Measurements from ENCODE around the gene FKBP8.

FKBP8 gene

DNA sequence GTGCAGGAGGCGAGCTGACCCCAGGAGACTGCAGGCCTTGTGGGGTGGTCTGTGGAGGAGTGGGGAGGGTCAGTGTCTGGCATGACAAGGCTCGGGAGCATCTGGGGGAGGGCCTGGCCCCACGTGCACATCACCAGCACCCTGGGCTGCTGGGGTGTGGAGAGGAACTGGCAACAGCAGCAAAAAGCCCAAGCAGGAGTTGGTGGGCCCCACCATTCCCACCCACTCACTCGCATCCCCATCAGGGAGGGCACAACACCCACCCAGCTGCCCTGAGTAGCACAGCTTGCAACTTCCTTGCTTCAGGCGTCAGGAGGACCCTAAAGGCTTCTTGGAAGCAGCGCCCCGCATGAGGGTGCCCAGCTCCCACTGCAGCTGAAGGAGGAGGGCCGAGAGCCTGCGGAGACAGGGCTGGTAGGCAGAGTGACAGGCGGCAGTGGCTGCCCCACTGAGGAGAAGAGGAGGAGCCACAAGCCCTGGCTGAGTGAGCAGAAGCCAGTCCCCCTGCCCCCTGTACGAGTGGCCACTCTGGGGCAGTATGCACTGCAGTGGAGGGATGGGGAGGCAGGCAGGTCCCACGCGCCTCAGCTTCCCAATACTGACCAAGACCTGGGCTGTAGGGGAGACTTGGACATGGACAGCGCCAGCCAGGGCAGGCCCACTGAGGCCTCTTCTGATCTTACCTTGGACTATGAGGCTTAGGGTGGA is 48.0 kb downstream of the FKBP8 start:
- TF ChIP-seq, protein P1, sequence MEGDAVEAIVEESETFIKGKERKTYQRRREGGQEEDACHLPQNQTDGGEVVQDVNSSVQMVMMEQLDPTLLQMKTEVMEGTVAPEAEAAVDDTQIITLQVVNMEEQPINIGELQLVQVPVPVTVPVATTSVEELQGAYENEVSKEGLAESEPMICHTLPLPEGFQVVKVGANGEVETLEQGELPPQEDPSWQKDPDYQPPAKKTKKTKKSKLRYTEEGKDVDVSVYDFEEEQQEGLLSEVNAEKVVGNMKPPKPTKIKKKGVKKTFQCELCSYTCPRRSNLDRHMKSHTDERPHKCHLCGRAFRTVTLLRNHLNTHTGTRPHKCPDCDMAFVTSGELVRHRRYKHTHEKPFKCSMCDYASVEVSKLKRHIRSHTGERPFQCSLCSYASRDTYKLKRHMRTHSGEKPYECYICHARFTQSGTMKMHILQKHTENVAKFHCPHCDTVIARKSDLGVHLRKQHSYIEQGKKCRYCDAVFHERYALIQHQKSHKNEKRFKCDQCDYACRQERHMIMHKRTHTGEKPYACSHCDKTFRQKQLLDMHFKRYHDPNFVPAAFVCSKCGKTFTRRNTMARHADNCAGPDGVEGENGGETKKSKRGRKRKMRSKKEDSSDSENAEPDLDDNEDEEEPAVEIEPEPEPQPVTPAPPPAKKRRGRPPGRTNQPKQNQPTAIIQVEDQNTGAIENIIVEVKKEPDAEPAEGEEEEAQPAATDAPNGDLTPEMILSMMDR (IDR thresholded peaks at IDR 0.05; ENCODE audit: insufficient read depth, missing control alignments) = no peak
- FAIRE-seq (no peak), DNase-seq (ENCODE audit: insufficient read length, low spot score) (no peak)

GRCh38 chr19:18494267-18494607 is 49.1 kb downstream of the FKBP8 start:
- TF ChIP-seq, protein P1 (IDR thresholded peaks at IDR 0.05; ENCODE audit: insufficient read depth, missing control alignments) = no peak
- DNase-seq (ENCODE audit: insufficient read length, low spot score) = no peak
- no peak for FAIRE-seq

GRCh38 chr19:18493440-18494266 is 49.7 kb downstream of the FKBP8 start:
- TF ChIP-seq, protein P1 (IDR thresholded peaks at IDR 0.05; ENCODE audit: insufficient read depth, missing control alignments) = no peak
- DNase-seq (ENCODE audit: insufficient read length, low spot score) (no peak), FAIRE-seq (no peak)

GRCh38 chr19:18491995-18492953 is 51.1 kb downstream of the FKBP8 start:
- TF ChIP-seq, protein P1 (IDR thresholded peaks at IDR 0.05; ENCODE audit: insufficient read depth, missing control alignments) = no peak
- DNase-seq (ENCODE audit: insufficient read length, low spot score) = no peak
- FAIRE-seq = no peak

- TF ChIP-seq, protein P1 (IDR thresholded peaks at IDR 0.05; ENCODE audit: insufficient read depth, missing control alignments) = no peak
- FAIRE-seq (no peak), DNase-seq (ENCODE audit: insufficient read length, low spot score) (no peak)
Observed at GRCh38 chr19:18490728-18491127, 52.6 kb downstream of the FKBP8 start.

GRCh38 chr19:18489627-18490184 is 53.7 kb downstream of the FKBP8 start:
- FAIRE-seq (no peak), DNase-seq (ENCODE audit: insufficient read length, low spot score) (no peak)
- TF ChIP-seq, protein P1 (IDR thresholded peaks at IDR 0.05; ENCODE audit: insufficient read depth, missing control alignments) = no peak
